HepG2 (cell line): ENCODE results near the gene NABP2. TPM values are rescaled to one million over a fixed set of nuclear protein-coding genes. Genes with fewer than 3 reads are reported as not detected.
A peak's percentile ranks its signal among the peaks of the same experiment; 100 is the strongest.

Source experiments
- ATRX ChIP-seq: sonication (generic); formaldehyde crosslinking; IDR thresholded peaks from 2 replicates; pipeline ENCODE4 v1.4.0; 2020; ENCODE audit warnings: missing genetic modification reagents, borderline replicate concordance
- CENPX ChIP-seq: sonication (generic); formaldehyde crosslinking; IDR thresholded peaks from 2 replicates; pipeline ENCODE4 v1.9.0; 2021; ENCODE audit warnings: mild to moderate bottlenecking, missing genetic modification reagents, moderate library complexity
- CHD4 ChIP-seq: fragments of 200-600 bp; sonication (generic); IDR thresholded peaks from 2 replicates; pipeline ENCODE4 v1.7.0; 2017; ENCODE audit warnings: mild to moderate bottlenecking, low read length, borderline replicate concordance
- CREB1 ChIP-seq, 2 experiments: fragments of 450-650 bp in 1 of 2; IDR thresholded peaks; 2 replicates each; pipeline ENCODE4 v1.6.1; 2016 to 2017; ENCODE audit warnings: control low read depth in 1 of 2, mild to moderate bottlenecking in 1 of 2, missing compliant biosample characterization in 1 of 2, missing genetic modification characterization in 1 of 2
- DR1 ChIP-seq: sonication (generic); formaldehyde crosslinking; IDR thresholded peaks from 2 replicates; pipeline ENCODE4 v1.8.0; 2021; ENCODE audit warnings: mild to moderate bottlenecking, missing genetic modification reagents, inconsistent platforms
- DRAP1 ChIP-seq: IDR thresholded peaks from 2 replicates; pipeline ENCODE4 v1.6.1; 2016; ENCODE audit warnings: missing genetic modification reagents, missing compliant biosample characterization
- IRF2 ChIP-seq: IDR thresholded peaks from 2 replicates; pipeline ENCODE4 v1.6.1; 2018; ENCODE audit warnings: missing genetic modification reagents, missing compliant biosample characterization
- MAFK ChIP-seq, 2 experiments: IDR thresholded peaks in 1 of 2; conservative IDR thresholded peaks in 1 of 2; 2 replicates each; pipeline ENCODE4 v1.6.1; 2011; ENCODE audit warnings: improper control_type of control experiment in 2 of 2, low read length in 2 of 2
- POLR2AphosphoS5 ChIP-seq: IDR thresholded peaks from 2 replicates; pipeline ENCODE4 v1.6.1; 2012; ENCODE audit warnings: low read depth, low read length
- RAD21 ChIP-seq: fragments of 450-650 bp; formaldehyde crosslinking; IDR thresholded peaks from 2 replicates; pipeline ENCODE4 v1.5.0; 2020; ENCODE audit warnings: mild to moderate bottlenecking
- YEATS2 ChIP-seq: sonication (generic); formaldehyde crosslinking; IDR thresholded peaks from 2 replicates; pipeline ENCODE4 v1.4.0; 2020; ENCODE audit warnings: missing genetic modification reagents, borderline replicate concordance
- ZNF142 ChIP-seq: sonication (generic); formaldehyde crosslinking; IDR thresholded peaks from 2 replicates; pipeline ENCODE4 v1.4.0; 2020; ENCODE audit warnings: missing genetic modification reagents
- ZNF773 ChIP-seq: sonication (generic); formaldehyde crosslinking; IDR thresholded peaks from 2 replicates; pipeline ENCODE4 v1.4.0; 2020; ENCODE audit warnings: missing genetic modification reagents, borderline replicate concordance
- ZNF841 ChIP-seq: sonication (generic); formaldehyde crosslinking; IDR thresholded peaks from 2 replicates; pipeline ENCODE4 v1.8.1; 2023; ENCODE audit warnings: missing genetic modification reagents, borderline replicate concordance
- ZSCAN21 ChIP-seq: sonication (generic); formaldehyde crosslinking; IDR thresholded peaks from 2 replicates; pipeline ENCODE4 v1.8.0; 2022; ENCODE audit warnings: mild to moderate bottlenecking, missing genetic modification reagents, moderate library complexity, borderline replicate concordance
- polyA plus RNA-seq, 8 experiments: library from polyadenylated mRNA; depleted of rRNA in 3 of 8; stranded (reverse) in 7 of 8; unstranded in 1 of 8; fragments of >200 nt; fragmentation: Illumina TruSeq in 4 of 8; extraction: Trizol in 4 of 8; gene quantifications; 2 replicates each; pipeline versions ENCODE4 v1.2.1 to v1.2.3, GENCODE V29; 2011 to 2016; ENCODE audit warnings: low read depth in 4 of 8, missing spikeins in 1 of 8, mixed read lengths in 1 of 8; ENCODE audit not compliant: insufficient read depth in 1 of 8
- total RNA-seq, 5 experiments: library from RNA; depleted of rRNA; stranded (reverse); fragments of >200 nt; fragmentation: Illumina TruSeq; extraction: Trizol; gene quantifications; 2 replicates each; pipeline ENCODE4 v1.2.3, GENCODE V29; 2016; ENCODE audit warnings: low read depth in 1 of 5
- TF ChIP-seq, protein P1 (sequence below), 2 experiments: sonication (generic) in 1 of 2; formaldehyde crosslinking in 1 of 2; IDR thresholded peaks; 2 replicates each; pipeline versions ENCODE4 v1.4.0 to v1.6.1; 2016 to 2020; ENCODE audit warnings: borderline replicate concordance in 1 of 2, low read depth in 1 of 2, mild to moderate bottlenecking in 1 of 2, missing genetic modification reagents in 1 of 2

Gene NABP2
- total and polyA plus RNA-seq, 2 of the 13 experiments (the other 11 are each of a cell fraction or from before 2014, with no cell fraction given) = 33.2 to 35.5 TPM

- no peak; the same call in 1 of the 2 replicates for TF ChIP-seq ZNF142 (CRISPR knock-in tag)
- TF ChIP-seq ZSCAN21 = no peak
- TF ChIP-seq YEATS2 (CRISPR knock-in tag) = peak; percentile 82
- TF ChIP-seq ZNF841 (CRISPR knock-in tag) = no peak
- no peak; the same call in 1 of the 2 replicates for TF ChIP-seq ZNF773 (CRISPR knock-in tag)
- TF ChIP-seq CHD4 = 0 out of 2 replicates have a peak, but pooled peaks have one; percentile 66
- peak; percentile 78 for TF ChIP-seq DR1 (CRISPR knock-in tag)
- TF ChIP-seq RAD21 = peak; percentile 16; the same call in 1 of the 2 replicates
- no peak for TF ChIP-seq MAFK (conservative IDR thresholded peaks at IDR 0.05 in 1 of 2, IDR thresholded peaks at IDR 0.05 in 1 of 2; ENCODE audit: low read length in 2 of 2)
- no peak for TF ChIP-seq ATRX (CRISPR knock-in tag)
- TF ChIP-seq CREB1 (IDR thresholded peaks at IDR 0.05) = peak; percentile 84
- TF ChIP-seq CREB1 (CRISPR knock-in tag; IDR thresholded peaks at IDR 0.05) = peak; percentile 95
- 0 out of 2 replicates have a peak, but pooled peaks have one; percentile 27 for TF ChIP-seq IRF2 (CRISPR knock-in tag)
- peak; percentile 98 for TF ChIP-seq DRAP1 (CRISPR knock-in tag)
- TF ChIP-seq CENPX (CRISPR knock-in tag) = no peak
- TF ChIP-seq, protein P1, sequence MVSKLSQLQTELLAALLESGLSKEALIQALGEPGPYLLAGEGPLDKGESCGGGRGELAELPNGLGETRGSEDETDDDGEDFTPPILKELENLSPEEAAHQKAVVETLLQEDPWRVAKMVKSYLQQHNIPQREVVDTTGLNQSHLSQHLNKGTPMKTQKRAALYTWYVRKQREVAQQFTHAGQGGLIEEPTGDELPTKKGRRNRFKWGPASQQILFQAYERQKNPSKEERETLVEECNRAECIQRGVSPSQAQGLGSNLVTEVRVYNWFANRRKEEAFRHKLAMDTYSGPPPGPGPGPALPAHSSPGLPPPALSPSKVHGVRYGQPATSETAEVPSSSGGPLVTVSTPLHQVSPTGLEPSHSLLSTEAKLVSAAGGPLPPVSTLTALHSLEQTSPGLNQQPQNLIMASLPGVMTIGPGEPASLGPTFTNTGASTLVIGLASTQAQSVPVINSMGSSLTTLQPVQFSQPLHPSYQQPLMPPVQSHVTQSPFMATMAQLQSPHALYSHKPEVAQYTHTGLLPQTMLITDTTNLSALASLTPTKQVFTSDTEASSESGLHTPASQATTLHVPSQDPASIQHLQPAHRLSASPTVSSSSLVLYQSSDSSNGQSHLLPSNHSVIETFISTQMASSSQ (IDR thresholded peaks at IDR 0.05; ENCODE audit: low read depth) = no peak
- TF ChIP-seq, protein P1 (CRISPR knock-in tag; IDR thresholded peaks at IDR 0.05; ENCODE audit: borderline replicate concordance) = peak; percentile 62; the same call in 1 of the 2 replicates
- peak; percentile 97 for TF ChIP-seq POLR2AphosphoS5
Measured at GRCh38 chr12:56221757-56222530, 2.2 kb upstream of the NABP2 start, which contains the start of gene RNF41 (continued).
